Muscle layer of colon (tissue), 2 donors: Measurements from ENCODE around the gene CLP1.
"Not testable (repeated sequence)": the region's sequence is repeated elsewhere in the genome, so short reads cannot be mapped to it uniquely, and the experiment has no call there.

Experiments
- H3K27ac ChIP-seq: one replicate; pipeline ENCODE4 v1.7.0; 2013; ENCODE audit warnings: low read depth, mild to moderate bottlenecking, low read length, moderate library complexity
- H3K27me3 ChIP-seq, 2 donors: one replicate each; pipeline ENCODE4 v1.7.0; 2013; ENCODE audit warnings: low read length in 2 of 2, mild to moderate bottlenecking in 2 of 2; ENCODE audit not compliant: insufficient read depth in 2 of 2, control insufficient read depth in 1 of 2
- H3K36me3 ChIP-seq: one replicate; pipeline ENCODE4 v1.7.0; 2013; ENCODE audit warnings: mild to moderate bottlenecking, low read length; ENCODE audit not compliant: insufficient read depth
- H3K4me1 ChIP-seq: one replicate; pipeline ENCODE4 v1.7.0; 2013; ENCODE audit warnings: mild to moderate bottlenecking, low read length; ENCODE audit not compliant: insufficient read depth
- H3K4me3 ChIP-seq, 2 donors: one replicate each; pipeline ENCODE4 v1.7.0; 2013; ENCODE audit warnings: low read length in 2 of 2, low read depth in 1 of 2, mild to moderate bottlenecking in 1 of 2, moderate library complexity in 1 of 2
- H3K9ac ChIP-seq: one replicate; pipeline ENCODE4 v1.7.0; 2013; ENCODE audit warnings: low read length
- H3K9me3 ChIP-seq: one replicate; pipeline ENCODE4 v1.7.0; 2013; ENCODE audit warnings: mild to moderate bottlenecking, low read length
- donor health status: abdominal sarcoma.
- donor health status: Adenocarcinoma of cecum.

The CLP1 gene

GRCh38 chr11:57668434-57668782, 10.8 kb downstream of the CLP1 start:
- Histone ChIP-seq H3K27me3 (no peaks in the 10 kb centered on the region), H3K9ac (peak overlapping the region; percentile 86), H3K9me3 (no peaks in the 10 kb centered on the region), H3K4me1 (peaks cover 18% of the 10 kb centered on the region), H3K4me3 (peak overlapping the region; percentile 85 to 92), H3K27ac (peak overlapping the region; percentile 95), H3K36me3 (peaks cover 21% of the 10 kb centered on the region)

- peaks cover 54% of the 10 kb centered on the region for H3K36me3 ChIP-seq
Observed at GRCh38 chr11:57674251-57674650, 16.7 kb downstream of the CLP1 start.

DNA sequence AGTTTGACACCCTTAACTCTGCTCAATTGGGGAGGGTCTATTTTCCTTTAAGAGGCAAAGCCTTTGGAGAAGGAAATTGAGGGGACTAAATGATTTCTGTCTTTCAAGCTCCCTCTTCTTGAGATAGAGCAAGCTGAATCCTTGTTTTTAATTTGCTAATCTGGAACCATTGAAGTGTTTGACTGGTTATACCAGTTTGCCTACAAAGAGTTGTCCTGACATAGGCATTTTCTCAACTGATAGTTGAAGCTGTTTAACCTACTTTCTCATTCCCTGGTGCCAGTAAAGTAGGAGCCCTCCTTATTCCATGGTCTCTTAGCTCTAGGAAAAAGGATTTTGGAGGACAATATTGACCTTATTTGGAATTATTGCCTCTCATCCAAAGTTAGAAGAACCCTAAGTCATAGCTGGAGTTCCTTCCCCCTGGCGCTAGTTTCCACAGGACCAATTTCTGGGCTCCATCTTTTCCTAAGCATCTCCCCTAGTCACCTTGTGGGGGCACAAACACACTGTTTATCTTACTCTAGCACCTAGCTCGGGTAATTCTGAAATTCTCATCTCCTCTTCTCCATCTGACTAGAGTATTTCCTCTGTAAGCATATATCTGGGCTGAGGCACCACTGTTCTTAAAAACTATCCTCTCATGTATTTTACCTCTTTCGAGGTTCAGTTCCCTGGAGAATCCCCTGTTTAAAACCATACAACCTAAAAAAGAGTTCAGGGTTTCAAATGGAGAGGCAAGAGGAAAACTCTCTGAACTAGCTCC, 17.8 kb downstream of the CLP1 start:
- H3K9me3 ChIP-seq: no peaks in the 10 kb centered on the region
- H3K4me1 ChIP-seq: no peaks in the 10 kb centered on the region
- H3K4me3 ChIP-seq: no peak overlapping the region
- peak overlapping the region; percentile 9 for H3K9ac ChIP-seq
- H3K27ac ChIP-seq: no peak overlapping the region
- H3K27me3 ChIP-seq: no peaks in the 10 kb centered on the region
- H3K36me3 ChIP-seq: peaks cover 54% of the 10 kb centered on the region

More at GRCh38 chr11:57674251-57674650, 16.7 kb downstream of the CLP1 start:
- Histone ChIP-seq H3K4me3 (no peak overlapping the region), H3K9ac (no peak overlapping the region), H3K27me3 (no peaks in the 10 kb centered on the region), H3K4me1 (peaks cover 6% of the 10 kb centered on the region), H3K27ac (no peak overlapping the region), H3K9me3 (no peaks in the 10 kb centered on the region)

DNA sequence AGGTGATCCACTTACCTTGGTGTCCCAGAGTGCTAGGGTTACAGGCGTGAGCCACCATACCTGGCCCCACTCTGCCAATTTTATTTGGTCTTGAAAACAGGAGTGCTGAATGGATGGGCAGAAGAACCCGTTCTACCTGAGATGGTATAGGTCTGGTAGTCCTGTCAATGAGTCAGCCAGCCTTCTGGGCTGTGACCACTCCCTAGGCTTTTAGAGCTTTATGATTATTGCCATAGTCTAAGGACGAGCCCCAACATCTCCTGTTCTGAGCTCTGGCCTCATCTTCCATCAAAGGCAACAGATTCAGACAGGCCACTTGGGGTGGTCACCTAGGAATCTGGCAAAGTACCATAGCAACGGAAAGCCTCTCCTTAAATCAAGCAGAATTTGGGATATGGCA, 21.8 kb downstream of the CLP1 start:
- H3K27ac ChIP-seq: no peak overlapping the region
- H3K36me3 ChIP-seq: peaks cover 47% of the 10 kb centered on the region
- H3K9ac ChIP-seq: no peak overlapping the region

GRCh38 chr11:57680552-57680874, 23.0 kb downstream of the CLP1 start:
- H3K36me3 ChIP-seq: peaks cover 47% of the 10 kb centered on the region
- no peaks in the 10 kb centered on the region for H3K27me3 ChIP-seq
- no peaks in the 10 kb centered on the region for H3K9me3 ChIP-seq
- no peak overlapping the region for H3K27ac ChIP-seq
- no peak overlapping the region for H3K4me3 ChIP-seq
- H3K9ac ChIP-seq: no peak overlapping the region
- H3K4me1 ChIP-seq: no peaks in the 10 kb centered on the region

More for the DNA sequence above, 21.8 kb downstream of the CLP1 start:
- Histone ChIP-seq H3K9me3 (no peaks in the 10 kb centered on the region), H3K4me1 (no peaks in the 10 kb centered on the region), H3K4me3 (no peak overlapping the region), H3K27me3 (no peaks in the 10 kb centered on the region)

DNA sequence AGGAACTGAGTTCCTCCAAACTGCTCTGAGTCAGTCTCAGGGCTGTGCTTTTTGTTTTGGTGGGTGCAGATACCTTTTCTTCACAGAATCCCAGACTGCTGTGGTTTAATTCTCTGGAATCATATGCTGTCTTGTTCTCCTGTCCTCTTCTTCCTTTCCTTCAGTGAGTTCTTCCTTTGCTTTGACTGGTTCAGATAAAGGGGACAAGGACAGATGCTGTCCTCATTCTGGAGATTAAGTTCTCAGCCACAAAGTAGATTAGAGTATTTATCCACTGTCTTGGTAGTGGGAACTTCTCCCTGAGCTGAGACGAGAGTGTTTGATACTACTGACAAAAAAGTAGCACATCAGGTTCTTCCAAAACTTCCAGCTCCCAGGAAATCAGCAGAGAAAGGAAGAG, 23.6 kb downstream of the CLP1 start:
- Histone ChIP-seq H3K9me3 (no peaks in the 10 kb centered on the region), H3K27me3 (no peaks in the 10 kb centered on the region), H3K36me3 (peaks cover 42% of the 10 kb centered on the region), H3K4me1 (no peaks in the 10 kb centered on the region), H3K4me3 (no peak overlapping the region), H3K9ac (no peak overlapping the region), H3K27ac (no peak overlapping the region)

DNA sequence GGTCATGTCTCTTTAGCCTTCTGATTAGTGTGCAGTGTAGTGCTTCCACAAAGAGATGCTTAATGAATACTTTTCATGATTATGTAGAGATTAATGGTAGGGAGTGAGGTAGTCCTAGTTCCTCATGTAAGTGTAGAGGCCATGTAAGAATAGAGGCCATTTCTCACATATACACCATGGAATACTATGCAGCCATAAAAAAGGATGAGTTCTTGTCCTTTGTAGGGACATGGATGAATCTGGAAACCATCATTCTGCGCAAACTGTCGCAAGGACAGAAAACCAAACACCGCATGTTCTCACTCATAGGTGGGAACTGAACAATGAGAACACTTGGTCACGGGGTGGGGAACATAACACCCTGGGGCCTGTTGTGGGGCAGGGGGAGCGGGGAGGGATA, 32.9 kb downstream of the CLP1 start:
- not testable (repeated sequence) for H3K27me3 ChIP-seq, H3K9me3 ChIP-seq, H3K27ac ChIP-seq, H3K9ac ChIP-seq, H3K4me3 ChIP-seq, H3K4me1 ChIP-seq
- H3K36me3 ChIP-seq: peaks cover 59% of the 10 kb centered on the region

DNA sequence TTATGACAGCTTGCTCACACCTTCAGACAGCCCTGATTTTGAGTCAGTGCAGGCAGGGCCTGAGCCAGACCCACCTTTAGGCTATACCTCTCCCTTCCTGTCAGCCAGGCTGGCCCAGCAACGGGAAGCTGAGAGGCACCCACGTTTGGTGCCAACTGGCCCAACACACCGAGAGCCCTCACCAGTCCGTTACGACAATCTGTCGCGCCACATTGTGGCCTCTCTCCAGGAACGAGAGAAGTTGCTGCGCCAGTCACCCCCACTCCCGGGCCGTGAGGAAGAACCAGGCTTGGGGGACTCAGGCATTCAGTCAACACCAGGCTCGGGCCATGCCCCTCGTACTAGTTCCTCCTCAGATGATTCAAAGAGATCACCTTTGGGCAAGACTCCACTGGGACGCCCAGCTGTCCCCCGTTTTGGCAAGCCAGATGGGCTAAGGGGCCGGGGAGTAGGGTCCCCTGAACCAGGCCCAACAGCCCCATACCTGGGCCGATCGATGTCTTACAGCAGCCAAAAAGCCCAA, 41.3 kb downstream of the CLP1 start:
- Histone ChIP-seq H3K36me3 (peaks cover 66% of the 10 kb centered on the region), H3K27me3 (no peaks in the 10 kb centered on the region), H3K27ac (no peak overlapping the region), H3K9ac (no peak overlapping the region), H3K9me3 (no peaks in the 10 kb centered on the region), H3K4me1 (no peaks in the 10 kb centered on the region), H3K4me3 (no peak overlapping the region)

GRCh38 chr11:57699813-57700212, 42.3 kb downstream of the CLP1 start:
- no peak overlapping the region for H3K27ac ChIP-seq
- no peak overlapping the region for H3K4me3 ChIP-seq
- H3K27me3 ChIP-seq: no peaks in the 10 kb centered on the region
- H3K4me1 ChIP-seq: no peaks in the 10 kb centered on the region
- no peak overlapping the region for H3K9ac ChIP-seq
- H3K36me3 ChIP-seq: peaks cover 66% of the 10 kb centered on the region
- H3K9me3 ChIP-seq: no peaks in the 10 kb centered on the region

GRCh38 chr11:57700425-57700824, 42.9 kb downstream of the CLP1 start:
- H3K9ac ChIP-seq: no peak overlapping the region

DNA sequence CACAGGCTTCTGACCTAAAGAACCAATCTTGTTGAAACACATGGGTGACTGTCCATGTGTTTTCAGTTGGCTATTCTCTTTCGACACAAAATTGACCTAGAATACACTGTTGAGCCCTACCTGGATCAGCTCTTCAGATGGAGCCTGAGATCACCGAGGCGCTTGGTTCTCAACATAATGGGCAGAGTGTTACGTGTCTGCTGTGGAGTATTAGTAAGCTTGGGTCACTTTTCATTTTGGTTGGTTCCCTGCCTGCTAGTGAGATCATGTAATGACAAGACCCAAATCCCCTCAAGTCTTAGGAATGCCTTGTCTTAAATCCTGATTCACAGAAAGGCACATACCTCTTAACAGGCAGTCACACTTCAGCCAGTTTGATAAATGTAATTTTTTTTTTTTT, 45.8 kb downstream of the CLP1 start:
- Histone ChIP-seq H3K36me3 (peaks cover 46% of the 10 kb centered on the region), H3K9me3 (no peaks in the 10 kb centered on the region), H3K27ac (no peak overlapping the region), H3K27me3 (no peaks in the 10 kb centered on the region), H3K4me1 (no peaks in the 10 kb centered on the region), H3K4me3 (no peak overlapping the region), H3K9ac (no peak overlapping the region)

More at GRCh38 chr11:57700425-57700824, 42.9 kb downstream of the CLP1 start:
- Histone ChIP-seq H3K27me3 (no peaks in the 10 kb centered on the region), H3K36me3 (peaks cover 65% of the 10 kb centered on the region), H3K4me1 (no peaks in the 10 kb centered on the region), H3K9me3 (no peaks in the 10 kb centered on the region), H3K4me3 (no peak overlapping the region), H3K27ac (no peak overlapping the region)

DNA sequence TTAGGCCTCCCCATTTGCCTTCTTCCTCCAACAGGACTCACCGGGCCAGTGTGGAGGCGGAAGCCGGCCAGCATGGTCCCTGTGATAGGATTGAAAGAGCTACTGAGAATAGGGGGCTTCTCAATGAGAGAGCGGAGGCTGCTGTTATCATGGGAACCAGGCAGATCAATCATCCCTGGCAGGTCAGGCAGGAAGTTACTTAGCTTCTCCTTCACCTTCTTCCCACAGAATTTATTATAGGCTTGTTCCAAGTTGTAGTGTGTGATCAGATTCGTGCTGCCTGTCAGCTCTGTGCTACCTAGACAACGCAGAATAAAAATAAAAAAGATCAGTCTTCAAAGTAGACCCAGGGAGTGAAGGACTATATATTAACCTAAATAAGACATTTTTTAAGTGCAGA, 47.4 kb downstream of the CLP1 start:
- Histone ChIP-seq H3K4me1 (peaks cover 3% of the 10 kb centered on the region), H3K27me3 (no peaks in the 10 kb centered on the region), H3K9me3 (no peaks in the 10 kb centered on the region), H3K4me3 (no peak overlapping the region), H3K9ac (no peak overlapping the region), H3K36me3 (peaks cover 30% of the 10 kb centered on the region), H3K27ac (no peak overlapping the region)
